ENCODE results near the gene METTL27.

- TF ChIP-seq CTCF (IDR thresholded peaks at IDR 0.05) (no peak), POLR2A (IDR thresholded peaks at IDR 0.05) (no peak)
Measured at GRCh38 chr7:73890555-73891147, 48.3 kb upstream of the METTL27 start.

Data from esophagus squamous epithelium (tissue), 4 donors.